Measurements from ENCODE around the gene CEP152.
"Not testable (repeated sequence)": the region's sequence is repeated elsewhere in the genome, so short reads cannot be mapped to it uniquely, and the experiment has no call there.

The CEP152 gene

GRCh38 chr15:48803877-48804276, 7.0 kb downstream of the CEP152 start:
- DNase-seq: no peak

- no peak for DNase-seq
Measured at GRCh38 chr15:48802867-48803266, 8.0 kb downstream of the CEP152 start.

GRCh38 chr15:48802257-48802656, 8.6 kb downstream of the CEP152 start:
- no peak for DNase-seq

GRCh38 chr15:48800811-48801455, 9.9 kb downstream of the CEP152 start:
- no peak for DNase-seq

- no peak for DNase-seq
Measured at GRCh38 chr15:48800245-48800644, 10.6 kb downstream of the CEP152 start.

GRCh38 chr15:48798319-48798718, 12.6 kb downstream of the CEP152 start:
- DNase-seq: no peak

GRCh38 chr15:48796930-48797329, 13.9 kb downstream of the CEP152 start:
- DNase-seq: no peak

- no peak for DNase-seq
Measured at GRCh38 chr15:48796521-48796920, 14.3 kb downstream of the CEP152 start.

GRCh38 chr15:48795901-48796300, 15.0 kb downstream of the CEP152 start:
- no peak for DNase-seq

GRCh38 chr15:48794697-48795134, 16.2 kb downstream of the CEP152 start:
- DNase-seq: no peak

GRCh38 chr15:48792408-48792807, 18.5 kb downstream of the CEP152 start:
- DNase-seq: no peak

GRCh38 chr15:48790466-48791115, 20.3 kb downstream of the CEP152 start:
- not testable (repeated sequence) for DNase-seq

GRCh38 chr15:48785712-48786111, 25.2 kb downstream of the CEP152 start:
- no peak for DNase-seq

GRCh38 chr15:48785195-48785594, 25.7 kb downstream of the CEP152 start:
- DNase-seq: no peak

GRCh38 chr15:48784756-48785155, 26.1 kb downstream of the CEP152 start:
- DNase-seq: no peak

- DNase-seq: no peak
Measured at GRCh38 chr15:48782911-48783310, 28.0 kb downstream of the CEP152 start.

GRCh38 chr15:48781481-48782081, 29.3 kb downstream of the CEP152 start:
- no peak for DNase-seq

GRCh38 chr15:48781017-48781416, 29.9 kb downstream of the CEP152 start:
- no peak for DNase-seq

GRCh38 chr15:48778331-48778730, 32.5 kb downstream of the CEP152 start:
- no peak for DNase-seq

GRCh38 chr15:48777645-48778330, 33.1 kb downstream of the CEP152 start:
- DNase-seq: no peak

GRCh38 chr15:48775546-48775945, 35.3 kb downstream of the CEP152 start:
- no peak for DNase-seq

- DNase-seq: no peak
Measured at GRCh38 chr15:48774484-48774883, 36.4 kb downstream of the CEP152 start.

- no peak for DNase-seq
Measured at GRCh38 chr15:48766196-48766595, 44.7 kb downstream of the CEP152 start.
